Dermis blood vessel endothelial cell (primary cell): ENCODE measurements around the gene CCNL2. TPM values are rescaled to one million over a fixed set of nuclear protein-coding genes. Genes with fewer than 3 reads are reported as not detected.

Experiments
- DNase-seq: peaks from one replicate; pipeline ENCODE4 v3.0.0; 2010
- total RNA-seq: library from RNA; depleted of rRNA; stranded (reverse); fragments of >200 nt; gene quantifications from 2 replicates; pipeline ENCODE4 v1.2.3, GENCODE V29; 2014

Gene CCNL2
- total RNA-seq, 1 donor from 2014 or later, result 183 TPM

DNA sequence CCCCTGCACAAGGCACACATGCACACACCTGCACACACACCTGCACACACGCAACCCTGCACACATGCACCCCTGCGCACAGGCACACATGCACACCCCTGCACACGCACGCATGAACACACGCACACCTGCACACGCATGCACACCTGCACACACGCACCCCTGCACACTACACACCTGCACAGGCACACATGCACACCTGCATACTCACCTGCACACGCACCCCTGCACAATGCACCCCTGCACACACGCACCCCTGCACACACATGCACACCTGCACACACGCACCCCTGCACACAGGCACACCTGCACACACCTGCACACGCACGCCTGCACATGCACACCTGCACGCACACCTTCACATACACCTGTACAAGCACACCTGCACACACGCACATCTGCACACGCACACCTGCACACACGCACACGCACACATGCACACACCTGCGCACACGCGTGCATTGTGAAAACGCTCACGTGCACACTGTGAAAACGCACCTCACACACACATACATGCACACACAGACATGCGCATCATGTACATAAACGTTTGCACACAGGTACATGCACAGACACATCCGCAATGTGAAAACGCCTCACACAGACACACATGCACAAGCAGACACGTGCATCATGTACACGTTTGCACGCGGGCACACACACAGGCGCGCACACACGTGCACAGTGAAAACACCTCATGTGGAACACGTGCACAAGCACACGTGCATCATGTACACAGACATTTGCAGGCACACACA, 58.2 kb downstream of the CCNL2 start:
- no peak for DNase-seq

DNA sequence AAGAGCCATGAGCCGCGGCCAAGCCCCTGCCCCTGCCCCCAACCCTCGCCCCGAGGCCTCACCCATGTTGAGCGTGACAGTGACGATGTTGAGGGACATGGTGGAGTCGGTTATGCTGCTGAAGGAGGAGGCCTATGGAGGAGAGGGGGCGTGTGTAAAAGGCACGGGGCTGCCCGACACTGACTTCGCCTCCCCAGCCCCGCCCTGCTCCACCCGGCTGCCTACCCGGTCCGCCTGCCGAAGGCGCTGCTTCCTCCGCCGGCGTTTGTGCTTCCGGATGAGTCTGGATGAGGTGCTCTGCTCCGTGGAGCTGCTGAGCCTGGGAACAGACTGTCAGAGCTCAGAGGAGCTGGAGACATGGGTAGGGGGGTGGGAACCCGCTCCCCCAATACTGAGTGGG, 59.0 kb downstream of the CCNL2 start:
- DNase-seq, result no peak

DNA sequence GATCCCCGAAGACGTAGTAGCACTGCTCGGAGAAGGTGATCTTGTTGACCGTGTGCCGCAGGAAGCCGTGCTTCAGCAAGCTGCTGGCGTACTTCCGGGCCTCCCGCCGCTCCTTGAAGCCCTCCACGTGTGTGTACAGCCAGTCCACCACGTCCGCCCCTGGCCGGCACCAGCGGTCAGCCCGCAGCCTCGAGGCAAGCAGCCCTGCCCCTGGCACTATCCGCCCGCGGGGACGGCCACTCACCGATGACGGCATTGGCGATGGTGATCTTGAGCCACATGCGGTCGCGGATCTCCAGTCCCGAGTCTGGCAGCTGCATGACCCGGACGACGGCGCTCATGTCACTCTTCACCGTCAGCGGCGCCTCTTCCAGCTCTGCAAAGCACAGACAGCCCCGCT, 60.9 kb downstream of the CCNL2 start:
- DNase-seq, result no peak

DNA sequence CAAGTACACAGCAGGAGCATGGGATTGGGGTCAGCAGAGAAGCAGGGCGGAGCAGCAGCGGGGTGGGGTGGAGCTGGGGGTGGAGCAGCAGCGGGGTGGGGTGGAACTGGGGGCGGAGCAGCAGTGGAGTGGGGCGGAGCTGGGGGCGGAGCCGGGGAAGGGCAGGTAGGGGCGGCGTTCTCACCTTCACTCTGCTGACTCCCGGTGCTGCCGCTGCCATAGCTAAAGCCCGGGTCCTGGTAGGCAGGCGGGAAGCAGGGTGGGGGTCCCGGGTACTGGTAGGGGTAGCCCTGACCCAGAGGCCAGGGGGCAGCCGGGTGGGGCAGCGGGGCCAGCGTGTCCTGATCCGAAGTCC, 61.4 kb downstream of the CCNL2 start:
- DNase-seq, result no peak

DNA sequence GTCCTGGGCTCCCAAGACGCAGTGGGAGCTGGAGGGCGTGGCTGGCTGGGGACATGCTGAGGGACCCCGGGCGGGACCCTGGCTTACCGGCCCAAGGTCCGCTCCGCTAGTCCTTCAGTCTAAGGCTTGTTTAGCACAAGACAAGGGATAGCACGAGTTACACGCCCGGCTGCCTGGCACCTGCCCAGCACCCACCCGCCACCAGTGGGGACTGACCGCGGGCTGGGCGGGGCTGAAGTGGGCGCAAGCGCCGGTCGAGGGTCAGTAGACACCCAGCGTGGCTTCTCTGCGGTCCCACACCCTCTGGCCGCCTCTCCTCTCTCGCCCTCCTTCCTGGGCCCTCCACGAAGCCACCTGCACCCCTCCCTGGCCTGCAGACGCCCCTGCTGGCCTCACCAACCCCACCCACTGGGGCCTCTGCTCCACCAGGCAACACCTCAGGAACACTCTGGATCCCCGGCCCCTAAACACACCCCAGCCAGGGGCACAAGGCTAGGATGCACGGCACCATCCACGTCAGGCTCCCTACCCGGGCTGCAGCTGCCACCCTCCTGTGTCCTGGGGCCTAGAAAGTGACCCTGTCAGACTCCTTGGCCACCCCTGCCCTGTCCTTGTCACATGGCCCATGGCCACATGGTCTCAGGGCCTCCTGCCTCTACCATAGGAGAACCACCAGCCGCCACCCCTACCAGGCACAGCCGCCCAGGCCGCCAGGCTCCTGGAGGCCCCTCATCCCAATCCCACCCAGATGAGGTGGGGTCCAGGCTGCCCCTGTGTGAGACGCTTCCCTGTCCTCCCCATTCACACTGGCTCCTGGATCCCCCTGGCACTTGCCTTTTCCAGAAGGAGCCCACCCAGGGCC, 62.0 kb downstream of the CCNL2 start:
- DNase-seq, result no peak

DNA sequence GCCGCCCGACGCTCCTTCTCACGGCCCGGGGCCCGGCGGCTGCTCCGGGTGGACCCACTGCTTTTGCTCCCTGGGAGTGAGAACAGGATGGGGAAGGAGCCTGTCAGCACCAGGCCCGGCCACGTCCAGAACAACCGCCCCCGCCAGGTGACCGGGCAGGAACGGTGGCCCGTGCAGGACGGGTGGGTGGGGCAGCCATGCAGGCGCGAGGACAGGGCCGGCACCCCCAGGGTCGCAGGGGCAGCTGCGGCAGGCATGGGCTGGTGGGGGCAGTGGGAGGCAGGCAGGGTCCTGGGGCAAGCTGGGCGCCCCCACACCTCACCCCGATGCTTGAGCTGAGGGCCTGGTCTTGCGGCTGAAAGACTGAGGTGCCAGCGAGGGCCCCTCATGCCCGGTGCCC, 62.7 kb downstream of the CCNL2 start:
- no peak for DNase-seq

DNA sequence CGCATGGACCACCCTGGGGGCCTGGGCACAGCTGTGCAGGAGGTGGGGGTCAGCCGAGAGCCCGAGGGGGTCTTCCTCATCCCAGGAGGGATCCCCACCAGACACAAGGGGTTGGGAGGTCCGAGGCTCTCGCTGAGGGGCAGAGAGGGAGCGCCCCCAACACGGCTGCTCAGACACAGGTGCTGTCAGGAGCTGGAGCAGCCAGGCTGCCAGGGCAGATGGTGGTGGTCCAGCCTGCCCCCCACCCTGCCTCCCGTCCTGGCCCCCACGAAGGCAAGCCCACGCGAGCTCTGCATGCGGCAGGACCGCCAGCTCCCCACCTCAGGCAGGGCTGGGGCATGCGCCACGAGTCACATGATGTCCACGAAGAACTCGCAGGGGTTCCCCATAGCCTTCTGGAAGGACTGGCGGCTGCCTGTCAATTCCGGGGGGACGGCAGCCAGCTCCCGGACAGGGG, 63.3 kb downstream of the CCNL2 start:
- DNase-seq, result no peak

Other genes with a start within 250 kb of the CCNL2 start
- gene TTLL10, start 225.5 kb downstream of the CCNL2 start, total RNA-seq, result not detected in 2 replicates
- 1.0 TPM in 1 of 2 replicates, not detected in the other for gene TNFRSF18, start 192.7 kb downstream of the CCNL2 start, total RNA-seq
- 1.8 and 4.8 TPM in 2 replicates for gene TNFRSF4, start 185.2 kb downstream of the CCNL2 start, total RNA-seq
- gene SDF4, start 167.3 kb downstream of the CCNL2 start, total RNA-seq, result 122 and 160 TPM in 2 replicates
- 36.1 and 46.6 TPM in 2 replicates for gene B3GALT6, start 167.1 kb downstream of the CCNL2 start, total RNA-seq
- gene C1QTNF12, start 152.6 kb downstream of the CCNL2 start, total RNA-seq, result 0.17 and 0.56 TPM in 2 replicates
- 57.3 and 62.1 TPM in 2 replicates for gene UBE2J2, start 125.5 kb downstream of the CCNL2 start, total RNA-seq
- gene SCNN1D, start 118.9 kb downstream of the CCNL2 start, total RNA-seq, result 0.14 and 1.0 TPM in 2 replicates
- gene ACAP3, start 91.4 kb downstream of the CCNL2 start, total RNA-seq, result 16.8 and 30.6 TPM in 2 replicates
- gene PUSL1, start 90.7 kb downstream of the CCNL2 start, total RNA-seq, result 11.1 and 13.7 TPM in 2 replicates
- 52.8 and 77.5 TPM in 2 replicates for gene INTS11, start 74.7 kb downstream of the CCNL2 start, total RNA-seq
- 21.6 and 33.3 TPM in 2 replicates for gene CPTP, start 74.5 kb downstream of the CCNL2 start, total RNA-seq
- 0.28 and 0.85 TPM in 2 replicates for gene TAS1R3, start 68.1 kb downstream of the CCNL2 start, total RNA-seq
- 43.5 and 54.6 TPM in 2 replicates for gene DVL1, start 49.9 kb downstream of the CCNL2 start, total RNA-seq
- gene MXRA8, start 40.8 kb downstream of the CCNL2 start, total RNA-seq, result 0.56 and 1.7 TPM in 2 replicates
- 80.2 and 106 TPM in 2 replicates for gene AURKAIP1, start 24.1 kb downstream of the CCNL2 start, total RNA-seq
- 98.2 and 102 TPM in 2 replicates for gene MRPL20, start 8.0 kb upstream of the CCNL2 start, total RNA-seq
- gene ANKRD65, start 21.9 kb upstream of the CCNL2 start, total RNA-seq, result 0.28 and 0.51 TPM in 2 replicates
- gene VWA1, start 36.4 kb upstream of the CCNL2 start, total RNA-seq, result 12.7 and 45.3 TPM in 2 replicates
- 0.17 and 1.5 TPM in 2 replicates for gene ATAD3C, start 50.4 kb upstream of the CCNL2 start, total RNA-seq
- gene ATAD3B, start 72.4 kb upstream of the CCNL2 start, total RNA-seq, result 15.0 and 21.7 TPM in 2 replicates
- gene ATAD3A, start 112.8 kb upstream of the CCNL2 start, total RNA-seq, result 29.3 and 59.4 TPM in 2 replicates
- gene TMEM240, start 141.3 kb upstream of the CCNL2 start, total RNA-seq, result 1.7 and 2.6 TPM in 2 replicates
- 87.1 and 128 TPM in 2 replicates for gene SSU72, start 175.5 kb upstream of the CCNL2 start, total RNA-seq
- 0.68 and 1.4 TPM in 2 replicates for gene FNDC10, start 200.8 kb upstream of the CCNL2 start, total RNA-seq
- 49.2 and 71.0 TPM in 2 replicates for gene MIB2, start 216.2 kb upstream of the CCNL2 start, total RNA-seq
- 0.42 TPM in 1 of 2 replicates, not detected in the other for gene MMP23B, start 232.8 kb upstream of the CCNL2 start, total RNA-seq